Muscle of arm (tissue), 12 donors: ENCODE results near the gene UBE2S. TPM values are rescaled to one million over a fixed set of nuclear protein-coding genes. Genes with fewer than 3 reads are reported as not detected.

Experiments
- DNase-seq: peaks from one replicate; pipeline ENCODE4 v3.0.0-alpha.2; 2013
- polyA plus RNA-seq, 12 donors: library from polyadenylated mRNA; unstranded; fragments of 120-200 nt; gene quantifications; one replicate each; pipeline ENCODE4 v1.2.1, GENCODE V29; 2013; ENCODE audit not compliant: insufficient read length in 12 of 12

UBE2S gene
- polyA plus RNA-seq, 12 donors = 19.2 to 108 (median 30.4) TPM; not detected in 1

- peak; percentile 99 for DNase-seq
Measured at GRCh38 chr19:55385724-55386492, 21.7 kb downstream of the UBE2S start, which contains the start of gene RPL28. Gene RPL28 (plus strand): TSS chr19:55385932. CDS start chr19:55386358, 426 bp downstream.

DNA sequence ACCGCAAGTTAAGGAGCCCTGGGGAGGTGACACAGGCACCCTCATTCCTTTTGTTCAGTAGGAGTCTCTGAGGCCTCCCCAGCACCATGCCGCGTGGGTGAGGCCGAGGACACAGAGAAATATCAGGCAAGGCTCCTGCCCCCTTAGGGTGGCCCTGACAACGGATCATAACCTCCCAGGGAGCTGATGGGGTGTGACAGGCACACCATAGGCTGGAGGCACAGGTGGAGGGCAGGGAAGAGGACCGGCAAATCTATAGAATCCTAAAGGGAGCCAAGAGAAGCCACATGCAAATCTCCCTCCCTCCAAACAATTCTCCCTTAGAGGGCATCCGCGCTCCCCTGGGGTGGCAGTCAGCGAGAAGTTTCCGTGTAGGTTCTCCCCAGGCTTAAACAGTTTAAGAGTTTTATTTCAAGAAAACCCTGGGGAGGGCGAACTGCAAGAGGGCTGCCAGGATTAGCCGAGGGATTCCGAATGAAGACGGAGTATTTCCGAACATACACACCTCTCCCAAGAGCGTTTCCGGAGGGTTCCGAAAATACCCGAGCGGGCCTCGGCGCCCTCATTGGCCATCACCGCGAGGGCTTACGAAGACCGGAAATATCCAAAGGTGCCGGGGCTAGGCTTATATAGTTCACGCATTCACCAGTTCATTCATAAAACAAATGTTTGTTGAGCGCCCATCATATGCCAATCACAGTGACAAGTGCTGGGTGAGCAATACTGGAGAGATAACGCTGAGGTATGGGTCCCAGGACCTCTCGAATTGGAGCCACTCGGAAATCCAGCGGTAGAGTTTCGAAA, 22.5 kb downstream of the UBE2S start:
- peak; percentile 98 for DNase-seq

- no peak for DNase-seq
Measured at GRCh38 chr19:55384131-55384919, 23.3 kb downstream of the UBE2S start, which contains the start of gene TMEM238. Gene TMEM238 (minus strand): TSS chr19:55384292. CDS start chr19:55384259, 33 bp downstream.

GRCh38 chr19:55383279-55384130, 24.1 kb downstream of the UBE2S start:
- peak; percentile 57 for DNase-seq

DNA sequence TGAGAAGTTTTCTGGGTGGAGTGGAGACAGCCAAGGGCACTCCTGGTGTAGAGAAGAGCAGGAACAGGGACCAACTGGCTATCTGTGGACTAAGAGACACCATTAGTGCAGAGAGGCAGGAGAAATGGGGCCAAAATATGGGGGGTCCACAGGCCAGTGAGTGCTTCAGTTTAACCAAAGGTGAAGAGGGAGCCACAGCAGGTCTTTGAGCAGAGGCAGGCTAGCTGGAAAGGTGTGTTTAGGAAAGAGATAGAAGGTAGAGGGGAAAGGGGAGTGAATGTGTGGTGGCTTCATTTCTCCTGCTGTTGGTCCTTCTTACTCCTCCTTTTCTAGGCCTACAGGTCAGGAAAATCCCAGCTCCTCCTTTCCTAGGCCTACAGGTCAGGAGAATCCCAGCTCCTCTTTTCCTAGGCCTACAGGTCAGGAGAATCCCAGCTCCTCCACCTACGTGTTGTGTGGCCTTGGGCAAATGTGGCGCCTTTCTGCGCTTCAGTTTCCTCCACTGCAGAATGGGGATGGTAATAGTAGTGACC, 25.0 kb downstream of the UBE2S start:
- DNase-seq = no peak

DNA sequence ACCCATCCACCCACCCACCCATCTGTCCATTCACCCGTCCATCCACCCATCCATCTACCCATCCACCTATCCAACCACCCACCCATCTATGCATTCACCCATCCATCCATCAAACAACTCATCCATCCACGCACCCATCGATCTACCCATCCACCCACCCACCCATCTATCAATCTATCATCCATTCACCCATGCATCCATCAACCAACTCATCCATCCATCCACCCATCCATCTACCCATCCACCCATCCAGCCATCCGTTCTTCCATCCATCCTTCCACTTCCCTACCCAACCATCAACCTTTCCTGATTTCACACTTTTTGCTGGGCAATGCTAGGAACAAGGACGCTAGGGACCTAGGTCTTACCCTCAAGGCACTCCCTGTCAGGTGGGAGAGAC, 25.6 kb downstream of the UBE2S start:
- no peak for DNase-seq

DNA sequence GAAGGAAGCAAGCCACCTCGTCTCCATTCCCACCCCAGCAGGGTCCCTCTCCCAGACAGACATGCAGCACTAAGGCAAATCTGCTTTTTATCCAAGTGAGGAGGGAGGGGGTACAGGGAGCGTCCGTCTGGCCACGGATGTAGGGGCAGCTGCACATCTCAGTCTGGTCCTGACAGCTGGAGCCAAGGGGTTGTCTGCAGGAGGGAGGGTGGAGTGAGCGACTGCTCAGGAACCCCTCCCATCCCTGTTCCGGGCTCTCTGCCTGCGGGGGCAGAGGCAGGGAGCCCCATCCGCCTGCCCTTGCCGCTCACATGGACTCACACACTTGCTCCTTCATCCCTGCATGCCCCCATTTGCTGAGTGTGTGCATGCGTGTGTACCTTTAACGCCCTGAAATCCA, 28.4 kb downstream of the UBE2S start:
- no peak for DNase-seq

- no peak for DNase-seq
Measured at GRCh38 chr19:55377356-55378131, 30.0 kb downstream of the UBE2S start.

DNA sequence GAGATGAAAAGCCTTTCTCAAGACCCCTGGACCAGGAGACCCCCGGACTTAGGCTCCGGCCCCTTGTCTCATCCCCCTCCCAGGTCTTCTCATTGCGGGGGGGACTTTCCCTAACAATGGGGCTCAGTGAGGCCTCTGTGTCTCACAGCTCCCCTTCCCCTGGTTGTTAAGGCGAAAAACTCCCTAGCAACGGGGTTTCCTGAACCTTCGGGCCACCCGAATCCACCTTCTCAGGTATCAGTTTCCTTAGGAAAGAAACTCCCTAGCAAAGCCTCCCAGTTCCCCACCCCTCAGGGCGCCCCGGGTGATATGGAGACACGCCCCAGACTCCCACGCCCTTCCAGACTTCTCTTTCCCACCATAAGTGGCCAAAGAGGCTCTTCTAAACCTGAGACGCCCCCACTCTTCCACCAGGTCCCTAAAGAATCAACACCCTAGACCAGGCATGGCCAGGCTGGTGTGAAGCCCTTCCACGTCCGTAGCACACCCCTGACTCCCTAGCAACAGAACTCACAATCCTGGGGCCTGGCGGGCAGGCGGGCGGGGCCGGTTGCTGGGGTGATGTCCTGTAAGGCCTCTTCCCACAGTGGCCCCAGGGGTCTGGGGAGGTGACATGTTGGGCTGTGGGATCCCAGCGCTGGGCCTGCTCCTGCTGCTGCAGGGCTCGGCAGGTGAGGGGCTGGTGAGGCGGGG, 31.2 kb downstream of the UBE2S start, which contains the start of gene TMEM190:
Gene TMEM190 (plus strand): TSS at position 586 of the 693 bp plus-strand sequence. CDS start 28 bp downstream, at position 614.
- DNase-seq = no peak

DNA sequence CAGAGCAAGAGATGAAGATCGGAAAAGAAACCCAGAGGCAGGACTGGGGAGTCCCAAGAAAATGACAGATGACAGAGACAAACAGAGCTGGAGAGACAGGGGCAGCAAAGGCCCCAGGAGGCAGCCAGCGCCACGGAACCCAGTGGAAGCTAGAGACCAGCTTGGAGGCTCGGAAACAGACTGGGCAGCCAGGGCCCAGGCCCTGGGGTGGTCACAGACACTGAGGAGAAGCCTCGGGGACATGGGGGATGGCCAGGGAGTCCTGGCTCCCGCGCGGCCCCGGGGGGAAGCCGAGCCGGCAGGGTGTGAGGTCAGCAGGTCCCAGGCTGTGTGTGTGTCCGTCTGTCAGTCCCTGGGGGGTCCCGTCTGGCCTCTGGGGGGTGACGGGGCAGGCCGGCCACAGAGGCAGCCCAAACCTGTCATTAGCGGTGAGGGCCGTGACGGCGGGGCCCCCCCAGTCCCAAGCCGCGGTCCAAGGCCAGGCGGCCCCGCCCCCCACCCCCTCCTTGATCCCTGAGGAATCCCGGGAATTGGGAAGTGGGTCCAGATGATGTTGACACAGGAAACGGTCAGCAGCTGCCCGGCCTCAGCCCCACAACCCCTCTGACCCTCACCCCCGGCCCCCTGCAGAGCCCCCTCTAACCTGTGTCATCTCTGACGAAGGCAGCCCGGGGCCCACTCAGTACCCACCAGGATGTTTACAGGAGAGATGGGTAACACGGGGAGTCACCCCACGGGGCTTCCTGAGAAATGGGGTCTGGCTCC, 33.4 kb downstream of the UBE2S start:
- no peak for DNase-seq

DNA sequence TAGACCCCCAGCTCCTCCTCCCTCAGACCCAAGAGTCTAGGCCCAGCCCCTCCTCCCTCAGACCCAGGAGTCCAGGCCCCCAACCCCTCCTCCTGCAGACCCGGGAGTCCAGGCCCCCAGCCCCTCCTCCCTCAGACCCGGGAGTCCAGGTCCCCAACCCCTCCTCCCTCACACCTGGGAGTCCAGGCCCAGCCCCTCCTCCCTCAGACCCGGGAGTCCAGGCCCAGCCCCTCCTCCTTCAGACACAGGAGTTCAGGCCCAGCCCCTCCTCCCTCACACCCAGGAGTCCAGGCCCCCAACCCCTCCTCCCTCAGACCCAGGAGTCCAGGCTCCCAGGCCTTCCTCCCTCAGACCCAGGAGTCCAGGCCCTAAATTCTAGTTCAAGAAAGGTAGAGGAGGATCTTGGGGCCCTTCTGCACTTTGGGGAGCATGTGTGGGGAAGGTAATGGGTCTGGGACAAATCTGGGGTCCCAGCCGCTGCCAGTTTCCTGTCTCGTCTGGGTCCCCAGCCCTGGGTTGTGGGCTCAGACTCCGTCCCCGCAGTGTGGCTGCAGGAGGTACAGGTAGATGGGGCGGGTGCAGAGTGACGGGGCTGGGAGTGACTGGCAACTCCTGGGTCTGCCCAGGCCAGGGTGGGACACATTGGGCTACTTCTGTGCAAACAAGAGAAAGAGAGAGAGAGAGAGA, 34.1 kb downstream of the UBE2S start:
- no peak for DNase-seq

DNA sequence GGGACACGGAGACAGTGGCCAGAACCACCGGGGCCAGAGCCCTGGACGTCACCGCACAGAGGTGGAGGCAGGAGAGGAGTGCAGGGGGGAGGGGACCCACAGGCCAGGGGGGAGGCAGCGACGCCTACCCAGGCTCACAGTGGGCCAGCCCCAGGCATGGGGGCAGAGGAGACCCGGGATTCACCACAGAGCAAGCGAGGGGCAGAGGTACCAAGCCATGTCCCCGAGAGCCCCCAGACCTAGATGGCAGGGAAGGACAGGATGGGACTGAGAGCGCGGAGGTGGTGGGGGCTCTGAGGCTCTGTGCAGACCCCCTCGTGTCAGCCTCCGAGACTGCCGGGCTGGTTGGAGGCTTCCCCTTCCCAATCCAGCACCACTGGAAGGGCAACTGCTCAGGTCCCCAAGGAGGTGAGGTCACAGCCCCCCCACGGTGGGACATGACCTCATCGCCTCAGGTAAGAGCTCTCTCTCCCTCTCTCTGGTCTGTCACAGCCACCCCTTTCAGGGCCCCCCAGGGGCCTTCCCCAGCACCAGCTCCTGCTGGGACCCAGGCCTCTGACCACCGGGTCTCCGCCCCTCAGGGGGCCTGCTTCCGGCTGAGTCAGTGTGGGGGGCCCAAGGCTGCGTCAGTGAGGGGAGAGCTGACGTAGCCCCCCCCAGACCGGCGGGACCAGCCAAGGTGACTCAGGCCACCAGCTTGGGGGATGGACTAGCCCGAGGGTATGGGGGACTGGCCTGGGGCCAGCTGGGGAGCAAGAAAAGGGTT, 35.1 kb downstream of the UBE2S start:
- no peak for DNase-seq

DNA sequence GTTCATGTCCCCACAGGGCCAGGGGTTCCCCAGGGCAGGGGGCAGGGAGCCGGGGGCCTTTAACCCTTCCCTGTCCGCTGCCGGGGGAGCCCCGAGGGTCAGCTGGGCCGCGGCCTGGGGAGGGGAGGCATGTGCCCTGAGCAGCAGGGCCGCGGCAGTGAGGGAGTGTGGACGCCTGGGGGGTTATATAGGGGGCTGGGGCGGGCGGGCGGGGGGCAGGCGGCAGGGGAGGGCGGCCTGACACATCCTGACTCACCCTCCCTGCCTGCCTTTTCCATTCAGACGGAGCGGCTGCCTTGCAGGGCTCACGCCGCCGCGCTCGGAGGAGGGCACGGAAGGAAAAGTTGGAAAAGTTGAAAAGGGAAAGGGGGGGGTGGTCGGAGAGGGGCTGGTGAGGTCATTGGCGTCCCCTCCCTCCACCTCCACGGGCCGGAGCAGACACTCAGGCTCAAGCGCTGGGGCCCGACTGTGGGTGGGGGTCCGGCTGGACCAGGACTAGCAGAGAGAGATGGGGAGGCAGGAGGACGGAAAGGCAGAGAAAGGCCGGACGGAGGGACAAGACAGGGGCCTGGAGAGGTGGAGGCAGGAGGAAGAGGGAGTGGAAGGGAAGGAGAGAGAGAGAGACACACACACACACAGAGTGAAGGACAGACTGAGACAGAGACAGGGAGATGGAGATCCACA, 37.1 kb downstream of the UBE2S start, which contains the start of gene IL11:
Gene IL11 (minus strand): TSS at position 159 of the 684 bp plus-strand sequence. CDS start 153 bp downstream, at position 6.
- DNase-seq = no peak

DNA sequence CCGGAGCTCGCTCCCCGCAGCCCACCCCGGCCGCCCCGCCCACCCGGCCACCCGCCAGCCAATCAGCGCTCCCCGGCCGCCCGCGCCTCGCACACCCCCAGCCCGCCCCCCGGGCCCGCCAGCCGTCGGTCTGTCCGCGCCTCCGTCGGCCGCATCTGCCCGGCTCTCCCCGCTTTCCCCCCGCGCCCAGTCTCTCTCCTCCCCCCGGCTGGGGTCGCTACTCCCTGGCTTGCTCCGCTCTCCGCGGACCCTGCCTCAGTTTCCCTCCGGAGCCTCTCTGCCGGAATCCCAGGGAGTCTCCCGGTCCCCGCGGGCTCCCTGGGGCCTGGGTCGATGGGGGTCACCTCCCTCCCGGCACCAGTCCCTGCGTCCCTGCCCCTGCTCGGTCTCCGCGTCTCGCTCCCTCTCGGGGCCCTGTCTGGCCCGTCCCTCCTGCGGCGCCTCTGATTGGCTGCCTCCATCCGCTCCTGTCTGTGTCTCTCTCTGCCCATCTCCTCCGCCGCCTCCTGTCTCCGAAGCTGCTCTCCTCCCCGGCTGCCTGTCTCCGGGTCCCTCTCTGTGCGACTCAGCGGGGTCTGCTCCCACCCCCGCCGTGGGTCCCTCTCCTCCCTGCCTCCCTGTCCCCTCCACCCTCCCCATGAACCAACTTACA, 37.8 kb downstream of the UBE2S start:
- DNase-seq = no peak

DNA sequence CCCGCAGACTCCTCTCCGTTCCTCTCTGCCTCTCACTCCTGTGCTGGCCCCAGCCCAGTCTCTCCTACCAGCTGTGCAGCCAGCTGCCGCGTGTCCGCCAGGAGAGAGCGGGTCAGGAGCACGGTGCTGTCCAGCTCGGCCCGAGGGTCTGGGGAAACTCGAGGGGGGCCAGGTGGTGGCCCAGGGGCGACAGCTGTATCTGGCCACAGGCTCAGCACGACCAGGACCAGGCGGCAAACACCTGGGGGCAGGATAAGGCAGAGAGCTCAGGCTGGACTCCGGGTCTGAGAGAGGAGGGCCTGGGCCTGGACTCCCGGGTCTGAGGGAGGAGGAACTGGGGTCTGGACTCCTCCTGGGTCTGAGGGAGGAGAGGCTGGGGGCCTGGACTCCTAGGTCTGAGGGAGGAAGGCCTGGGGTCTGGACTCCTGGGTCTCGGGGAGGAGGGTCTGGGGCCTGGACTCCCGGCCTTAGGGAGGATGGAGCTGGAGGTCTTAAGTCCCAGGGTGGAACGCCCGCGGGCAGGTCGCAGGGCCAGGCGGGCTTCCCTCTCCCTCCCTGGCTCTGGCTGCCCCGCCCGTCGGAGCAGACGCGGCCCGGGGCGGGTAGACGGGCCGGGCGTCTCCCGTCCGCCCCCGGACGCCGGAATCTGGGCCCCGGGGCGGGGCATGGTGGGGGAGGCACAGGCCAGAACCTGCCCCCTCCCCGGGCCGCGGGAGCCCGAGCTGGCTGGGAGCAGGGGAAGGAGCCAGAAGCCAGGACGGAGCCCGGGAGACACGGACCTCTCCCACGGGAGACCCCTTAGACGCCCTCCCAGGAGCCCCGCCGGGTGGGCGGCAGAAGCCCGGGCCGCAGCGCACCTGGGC, 38.7 kb downstream of the UBE2S start:
- no peak for DNase-seq
